GM18520 (cell line): ENCODE results near the gene CD22.

Source experiments
- ATAC-seq: cut with Tn5 transposase; IDR thresholded peaks from one replicate; pipeline ENCODE4 v1.9.1; 2021; ENCODE audit not compliant: unreplicated experiment

CD22 gene

GRCh38 chr19:35313587-35313986 is 15.4 kb upstream of the CD22 start:
- no peak for ATAC-seq

- ATAC-seq: no peak
These were observed 15.0 kb upstream of the CD22 start for GRCh38 chr19:35314031-35314430.

DNA sequence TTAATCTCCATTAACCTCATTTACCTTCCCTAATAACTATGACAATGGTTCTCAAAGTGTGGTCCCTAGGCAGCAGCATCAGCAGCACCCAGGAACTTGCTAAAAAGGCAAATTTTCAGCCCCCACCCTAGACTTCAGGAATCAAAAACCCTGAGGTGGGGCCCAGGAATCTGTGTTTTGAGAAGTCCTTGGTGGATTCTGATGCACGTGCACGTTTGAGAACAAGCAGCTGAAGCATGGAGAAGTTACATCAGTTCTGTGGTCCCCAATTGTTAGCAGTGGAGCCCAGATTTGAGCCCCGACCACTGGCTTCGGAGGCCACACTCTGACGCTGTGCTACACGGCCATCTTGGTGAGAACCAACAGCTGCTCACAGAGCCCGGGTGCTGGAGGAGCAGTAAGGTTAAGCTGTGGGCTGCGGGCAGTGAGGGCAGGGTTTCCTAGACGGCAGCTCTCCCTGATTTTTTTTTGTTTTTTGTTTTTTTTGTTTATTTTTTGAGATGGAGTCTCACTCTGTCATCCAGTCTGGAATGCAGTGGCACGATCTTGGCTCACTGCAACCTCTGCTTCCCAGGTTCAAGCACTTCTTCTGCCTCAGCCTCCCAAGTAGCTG is 14.0 kb upstream of the CD22 start:
- ATAC-seq: no peak

GRCh38 chr19:35315883-35316282 is 13.1 kb upstream of the CD22 start:
- no peak for ATAC-seq

GRCh38 chr19:35316560-35316959 is 12.4 kb upstream of the CD22 start:
- no peak for ATAC-seq

DNA sequence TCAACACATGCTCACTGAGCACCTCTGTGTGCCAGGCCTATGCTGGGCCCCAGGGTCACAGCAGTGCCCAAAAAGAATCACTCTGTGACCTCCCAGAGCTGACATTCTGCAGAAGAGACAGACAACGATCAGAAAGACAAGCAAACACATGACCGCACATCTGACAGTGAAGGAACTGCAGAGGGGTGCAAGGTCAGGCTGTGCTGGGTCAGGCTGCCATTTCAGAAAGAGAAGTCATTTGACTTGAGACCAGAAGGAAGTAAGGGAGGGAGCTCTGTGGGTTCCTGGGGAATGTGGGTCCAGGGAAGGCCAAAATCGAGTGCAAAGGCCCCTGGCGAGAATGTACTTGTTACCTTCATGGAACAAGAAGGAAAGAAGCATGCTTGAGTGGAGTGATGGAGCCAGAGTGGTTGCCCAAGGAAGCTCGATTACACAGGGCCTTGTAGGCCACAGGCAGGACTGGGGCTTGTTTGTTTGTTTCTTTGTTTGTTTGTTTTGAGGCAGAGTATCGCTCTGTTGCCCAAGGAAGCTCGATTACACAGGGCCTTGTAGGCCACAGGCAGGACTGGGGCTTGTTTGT is 11.4 kb upstream of the CD22 start:
- ATAC-seq: no peak

DNA sequence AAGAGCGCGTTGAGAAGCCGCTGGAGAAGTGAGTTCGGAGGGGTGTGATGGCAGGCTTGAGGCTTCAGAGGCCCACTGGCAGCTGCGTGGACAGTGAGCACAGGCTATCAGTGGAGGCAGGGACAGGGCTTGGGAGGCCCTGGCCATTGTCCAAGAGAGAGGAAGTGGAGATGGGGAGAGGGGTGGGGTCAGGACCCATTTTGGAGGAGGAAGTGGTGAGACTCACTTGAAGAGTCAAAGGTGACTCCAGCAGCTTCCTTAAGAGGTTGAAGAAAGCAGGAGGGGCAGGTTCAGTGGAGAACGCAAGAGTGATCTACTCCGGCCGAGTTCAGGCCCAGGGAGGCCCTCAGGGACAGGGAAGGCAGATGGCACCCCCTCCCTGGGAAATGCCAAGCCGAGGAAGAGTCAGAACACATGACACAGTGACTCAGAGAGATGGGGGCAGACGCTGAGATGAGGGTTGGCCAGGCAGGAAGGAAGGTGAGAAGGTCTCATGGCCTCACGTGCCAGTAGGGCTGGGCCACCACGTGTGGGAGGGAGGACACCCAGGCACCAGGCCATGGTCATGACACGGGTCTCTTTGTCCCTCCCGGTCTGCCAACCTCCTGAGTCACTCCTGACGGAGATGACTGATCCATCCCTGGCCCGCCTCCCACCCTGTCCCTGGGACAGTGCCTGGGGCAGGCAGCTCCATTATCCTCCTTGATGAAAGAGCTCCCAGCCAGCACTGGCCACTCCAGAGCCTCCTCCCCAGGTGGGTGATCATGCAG is 10.1 kb upstream of the CD22 start:
- no peak for ATAC-seq

DNA sequence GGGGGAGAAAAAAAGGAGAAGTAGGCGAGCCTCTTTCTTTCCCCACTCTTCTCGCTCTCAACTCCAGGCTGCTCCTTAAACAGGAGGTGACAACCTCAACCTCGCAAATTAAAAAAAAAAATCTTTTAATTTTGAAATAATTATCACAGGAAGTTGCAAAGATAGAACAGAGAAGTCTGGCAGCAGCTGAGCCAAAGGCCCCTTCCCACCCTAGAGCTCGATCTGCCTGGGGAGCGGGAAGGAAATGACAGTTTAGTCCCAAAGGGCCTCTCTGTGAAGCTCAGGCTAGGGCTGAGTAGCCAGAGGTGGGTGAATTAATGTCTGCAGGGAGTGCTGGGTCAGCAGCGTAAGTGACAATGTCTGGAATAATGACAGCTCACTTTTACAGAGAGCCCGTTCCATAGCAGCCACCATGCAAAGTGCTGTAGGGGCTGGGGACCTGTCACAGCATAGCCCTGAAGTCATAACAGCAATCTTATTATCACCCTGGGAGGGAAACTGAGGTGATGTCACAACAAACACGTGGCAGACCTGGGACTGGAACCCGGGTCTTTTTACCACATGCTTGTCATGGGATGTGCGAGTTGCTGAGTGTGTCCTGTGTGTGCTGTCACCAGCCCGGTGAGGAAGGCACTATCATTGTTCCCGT is 8.8 kb upstream of the CD22 start:
- no peak for ATAC-seq

- ATAC-seq: no peak
These were observed 7.7 kb upstream of the CD22 start for GRCh38 chr19:35321291-35321690.

GRCh38 chr19:35322014-35322413 is 7.0 kb upstream of the CD22 start:
- ATAC-seq: no peak

- ATAC-seq: no peak
These were observed 1.3 kb upstream of the CD22 start for GRCh38 chr19:35327642-35328041.

GRCh38 chr19:35329323-35329722 is 336 bp downstream of the CD22 start:
- no peak for ATAC-seq

DNA sequence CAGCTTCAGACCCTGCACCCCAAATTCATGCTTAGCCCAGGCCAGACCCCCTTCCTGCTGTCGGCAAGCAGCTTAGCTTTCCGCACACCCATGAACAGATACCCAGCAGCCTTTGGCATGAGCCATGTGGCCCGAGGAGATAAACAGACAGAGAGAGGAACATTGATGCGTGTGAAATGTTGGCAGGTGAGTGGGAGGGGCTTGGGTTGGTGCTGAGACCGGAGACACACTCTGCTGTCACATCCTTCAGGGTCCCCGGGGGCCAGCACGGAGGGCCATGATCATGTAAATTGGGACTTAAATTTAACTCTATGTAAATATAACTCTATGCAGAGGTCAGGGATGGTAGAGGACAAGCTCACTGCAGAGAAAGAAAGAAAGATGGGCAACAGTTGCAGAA is 1.5 kb downstream of the CD22 start:
- peak; percentile 27 for ATAC-seq

GRCh38 chr19:35331551-35332214 is 2.7 kb downstream of the CD22 start:
- ATAC-seq: no peak

GRCh38 chr19:35332817-35333216 is 3.8 kb downstream of the CD22 start:
- ATAC-seq: no peak

DNA sequence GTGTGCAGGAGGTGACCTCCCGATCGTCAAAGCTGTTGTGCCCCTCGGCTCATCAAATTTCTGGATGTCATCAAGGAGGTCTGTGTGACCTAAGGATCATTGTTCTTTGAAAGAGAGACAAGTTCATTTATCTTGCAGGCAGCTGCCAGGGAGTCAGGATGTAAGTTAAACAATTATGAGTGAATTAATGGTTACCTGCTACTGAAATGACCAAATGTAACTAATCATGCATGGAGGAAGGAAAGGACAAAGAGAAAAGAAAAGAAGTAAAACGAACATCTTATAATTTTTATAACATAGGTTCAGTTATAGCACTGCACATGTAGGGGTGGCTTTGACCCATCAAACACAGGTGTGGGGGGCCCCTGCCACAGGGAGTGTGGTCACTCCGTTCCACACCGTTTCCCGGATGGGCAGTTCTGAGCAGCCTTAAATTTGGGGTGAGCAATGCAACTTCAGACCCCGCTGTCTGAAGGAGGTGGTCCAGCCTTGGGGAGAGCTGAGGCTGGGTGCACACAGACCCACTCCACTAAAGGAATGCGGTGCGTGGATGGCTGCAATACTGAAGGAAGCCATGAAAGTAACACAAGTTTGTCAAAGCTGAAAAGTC is 5.3 kb downstream of the CD22 start:
- no peak for ATAC-seq

DNA sequence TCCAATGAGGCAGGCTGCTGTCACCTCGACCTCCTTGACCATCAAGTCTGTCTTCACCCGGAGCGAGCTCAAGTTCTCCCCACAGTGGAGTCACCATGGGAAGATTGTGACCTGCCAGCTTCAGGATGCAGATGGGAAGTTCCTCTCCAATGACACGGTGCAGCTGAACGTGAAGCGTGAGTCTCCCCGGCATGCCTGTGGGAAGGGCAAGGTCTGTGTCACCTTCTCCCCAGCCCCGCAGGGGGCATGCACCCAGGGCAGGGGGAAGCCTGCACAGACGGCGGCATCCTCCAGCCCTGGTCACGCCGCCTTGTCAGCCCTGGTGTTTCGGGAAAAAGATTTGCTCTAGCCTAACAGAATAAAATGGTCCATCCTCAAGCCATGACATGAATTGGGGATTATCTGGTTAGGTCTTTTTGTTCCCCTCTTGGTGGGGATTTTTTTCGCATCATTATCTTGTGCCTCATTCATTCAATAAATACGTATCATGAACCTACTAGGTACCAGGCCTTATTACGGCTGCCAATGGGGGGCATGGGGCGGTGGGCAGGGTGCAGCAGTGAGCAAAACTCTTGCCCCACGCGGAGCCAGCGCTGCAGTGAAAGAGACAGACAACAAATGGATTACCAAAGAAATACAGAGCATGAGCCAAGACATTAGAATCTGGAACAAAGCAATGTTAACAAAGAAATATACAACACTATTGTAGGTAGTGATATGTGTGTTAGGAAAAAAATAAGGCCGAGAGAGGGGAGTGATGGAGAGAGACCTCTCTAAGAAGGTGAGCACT is 7.4 kb downstream of the CD22 start:
- no peak for ATAC-seq

DNA sequence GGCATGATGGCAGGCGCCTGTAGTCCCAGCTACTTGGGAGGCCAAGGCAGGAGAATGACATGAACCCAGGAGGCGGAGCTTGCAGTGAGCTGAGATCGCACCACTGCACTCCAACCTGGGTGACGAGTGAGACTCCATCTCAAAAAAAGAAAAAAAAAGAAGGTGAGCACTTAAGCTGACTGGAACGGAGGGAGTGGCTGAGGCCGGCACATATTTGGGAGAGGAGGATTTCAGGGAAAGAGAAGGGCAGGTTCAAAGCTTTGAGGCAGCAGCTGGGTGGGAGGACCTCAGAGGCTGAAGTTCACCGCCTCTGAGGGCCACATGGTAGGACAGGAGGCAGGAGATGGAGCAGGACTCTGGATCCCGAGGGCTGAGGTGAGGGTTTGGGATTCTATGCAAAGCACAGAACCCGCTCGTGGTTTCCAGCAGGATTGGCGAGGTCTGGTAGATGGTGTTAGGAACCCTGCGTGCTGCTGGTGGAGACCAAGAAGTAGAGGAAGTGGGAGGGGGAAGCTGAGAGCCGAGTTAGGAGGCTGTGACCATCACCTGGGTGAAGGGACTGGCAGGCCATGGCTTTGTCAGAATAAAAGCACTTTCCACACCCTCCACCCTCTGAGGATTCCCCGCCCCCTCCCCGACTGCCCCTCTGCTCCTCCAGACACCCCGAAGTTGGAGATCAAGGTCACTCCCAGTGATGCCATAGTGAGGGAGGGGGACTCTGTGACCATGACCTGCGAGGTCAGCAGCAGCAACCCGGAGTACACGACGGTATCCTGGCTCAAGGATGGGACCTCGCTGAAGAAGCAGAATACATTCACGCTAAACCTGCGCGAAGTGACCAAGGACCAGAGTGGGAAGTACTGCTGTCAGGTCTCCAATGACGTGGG is 8.4 kb downstream of the CD22 start:
- no peak for ATAC-seq

GRCh38 chr19:35337984-35338296 is 9.0 kb downstream of the CD22 start:
- ATAC-seq: no peak
